Mucosa of descending colon (tissue), 3 donors: Measurements from ENCODE around the gene MUC16. TPM values are rescaled to one million over a fixed set of nuclear protein-coding genes. Genes with fewer than 3 reads are reported as not detected.

Source experiments
- total RNA-seq, 3 donors: library from RNA; stranded (reverse); fragmentation: NEBNext Ultra II Directional in 2 of 3; extraction: Animal tissue kit (Norgen Biotek cat#: 25700) in 2 of 3; gene quantifications; one replicate each; pipeline versions ENCODE4 v1.2.1 to v1.2.4, GENCODE V29; 2021 to 2023
- donor health status: DM: no; HTN: no; CAD: no; lungs with moderate emphysema.
- donor health status: DM: no; HTN: no; CAD: no.
- donor health status: DM: no; HTN: yes; CAD: no.

Gene MUC16
- total RNA-seq, 3 donors from 2014 or later: under 0.01 TPM; not detected in 1

Other genes with a start within 250 kb of the MUC16 start
- gene ZNF558, start 178.1 kb downstream of the MUC16 start, total RNA-seq: 10 to 100 TPM; 19.1 to 28.6 (median 25.5) TPM
- gene MBD3L1, start 178.0 kb downstream of the MUC16 start, total RNA-seq: not detected
- gene OR1M1, start 76.7 kb upstream of the MUC16 start, total RNA-seq: not detected
- not detected for gene OR7G2, start 97.1 kb upstream of the MUC16 start, total RNA-seq
- not detected for gene OR7G1, start 105.4 kb upstream of the MUC16 start, total RNA-seq
- not detected for gene OR7G3, start 116.5 kb upstream of the MUC16 start, total RNA-seq
- gene ZNF317, start 130.0 kb upstream of the MUC16 start, total RNA-seq: 10 to 100 TPM; 26.4 to 37.1 (median 29.5) TPM
- gene OR7D2, start 168.6 kb upstream of the MUC16 start, total RNA-seq: not detected
- not detected for gene OR7D4, start 209.2 kb upstream of the MUC16 start, total RNA-seq
- not detected for gene OR7E24, start 240.5 kb upstream of the MUC16 start, total RNA-seq